H1 (cell line): Measurements from ENCODE around the gene SMCP.

Source experiments
- BCL11A ChIP-seq, 2 experiments: IDR thresholded peaks; one replicate each; pipeline ENCODE4 v1.6.1; 2011; ENCODE audit warnings: low read depth in 2 of 2, low read length in 2 of 2, mild to moderate bottlenecking in 2 of 2
- CEBPB ChIP-seq: IDR thresholded peaks from 2 replicates; pipeline ENCODE4 v1.6.1; 2012; ENCODE audit warnings: low read depth, low read length

DNA sequence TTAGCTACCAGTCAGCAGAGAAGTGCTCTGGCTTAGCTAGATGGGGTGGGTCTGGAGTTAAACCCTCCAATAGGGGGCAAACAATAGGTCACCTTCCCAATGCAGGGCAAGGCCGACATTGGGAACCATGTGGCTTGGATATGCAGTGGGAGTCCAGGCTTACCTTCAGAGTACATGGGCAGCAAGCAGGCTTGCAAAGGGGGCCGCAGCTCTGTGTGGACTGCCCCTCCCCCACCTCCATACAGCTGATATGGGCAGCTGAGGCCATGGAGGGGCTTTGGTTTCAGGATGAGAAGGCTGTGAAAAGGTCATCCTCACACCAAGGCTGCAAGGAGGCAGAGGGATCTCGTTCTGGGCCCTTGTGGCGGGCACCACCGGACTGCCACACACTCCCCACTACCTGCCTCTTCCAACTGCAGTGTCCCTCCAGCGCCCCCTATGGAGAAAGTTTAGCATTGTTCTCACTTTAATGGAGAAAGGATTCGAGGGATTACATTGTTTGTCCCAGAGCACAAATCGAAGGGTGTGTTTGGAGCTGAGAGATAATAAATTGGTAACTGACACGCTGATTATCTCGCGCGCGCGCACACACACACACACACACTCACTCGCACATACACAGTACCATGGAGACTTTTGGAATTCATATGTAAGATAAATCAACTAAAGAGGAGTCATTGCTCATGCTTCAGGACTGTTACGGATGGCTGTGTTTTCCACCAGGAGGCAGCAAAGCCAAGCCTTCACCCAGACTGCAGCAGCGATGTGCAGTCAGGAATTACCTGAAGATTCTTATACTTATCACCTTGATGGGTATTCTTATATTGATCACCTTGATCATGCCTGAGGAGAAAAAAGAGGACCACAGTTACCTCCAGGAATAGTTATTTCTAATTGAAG, 7.0 kb upstream of the SMCP start:
- TF ChIP-seq BCL11A (IDR thresholded peaks at IDR 0.05; ENCODE audit: low read depth in 2 of 2, low read length in 2 of 2) (no peak), CEBPB (no peak)
